HG03439 (cell line): ENCODE results near the gene RGS6.

Source experiments
- ATAC-seq: cut with Tn5 transposase; IDR thresholded peaks from one replicate; pipeline ENCODE4 v1.9.1; 2021; ENCODE audit warnings: mild to moderate bottlenecking, moderate library complexity; ENCODE audit not compliant: unreplicated experiment

The RGS6 gene

DNA sequence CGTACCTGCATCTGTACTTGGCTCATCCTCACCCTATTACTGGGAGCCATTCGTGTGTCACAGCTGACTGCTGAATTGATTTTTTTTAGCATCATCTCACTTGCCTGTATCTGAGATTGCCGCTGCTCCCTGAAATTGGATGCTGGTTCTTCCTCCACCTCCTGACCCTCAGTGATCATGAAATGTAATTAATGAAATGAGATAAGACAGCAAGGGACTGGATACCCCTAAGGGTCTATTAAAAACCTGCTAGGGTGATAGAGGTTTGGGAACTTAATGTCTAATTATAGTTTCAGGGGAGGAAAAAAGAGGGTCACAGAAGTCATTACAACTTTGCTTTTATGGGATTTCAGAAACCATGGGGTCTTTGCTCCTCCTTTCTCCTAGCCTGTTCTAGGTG lies 551.1 kb downstream of the RGS6 start:
- no peak for ATAC-seq

GRCh38 chr14:72485695-72486094 lies 553.5 kb downstream of the RGS6 start:
- ATAC-seq, result no peak

GRCh38 chr14:72488514-72488913 lies 556.3 kb downstream of the RGS6 start:
- no peak for ATAC-seq

GRCh38 chr14:72492196-72492595 lies 560.0 kb downstream of the RGS6 start:
- no peak for ATAC-seq

GRCh38 chr14:72495668-72496067 lies 563.4 kb downstream of the RGS6 start:
- ATAC-seq, result no peak

- ATAC-seq, result no peak
Observed at GRCh38 chr14:72498646-72499045, 566.4 kb downstream of the RGS6 start.

DNA sequence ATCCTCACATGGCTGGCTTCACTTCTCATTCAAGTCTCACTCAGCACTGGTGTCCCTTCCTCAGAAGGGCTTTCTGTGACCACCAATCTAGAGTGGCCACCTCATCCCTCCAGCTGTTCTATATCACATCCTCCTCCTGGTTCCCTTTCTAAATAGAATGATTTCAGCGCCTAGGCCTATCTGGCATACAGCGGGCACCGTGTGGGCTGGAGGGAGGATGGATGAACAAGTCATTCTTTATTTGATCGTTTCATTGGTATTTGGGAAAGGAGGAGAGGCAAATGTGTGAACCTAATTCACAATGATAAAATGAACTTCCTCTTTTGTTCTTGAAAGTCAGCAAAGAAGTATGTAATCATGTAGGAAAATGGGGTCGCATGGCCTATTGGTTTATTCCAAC lies 567.5 kb downstream of the RGS6 start:
- no peak for ATAC-seq

GRCh38 chr14:72500234-72500838 lies 568.1 kb downstream of the RGS6 start:
- ATAC-seq, result no peak

DNA sequence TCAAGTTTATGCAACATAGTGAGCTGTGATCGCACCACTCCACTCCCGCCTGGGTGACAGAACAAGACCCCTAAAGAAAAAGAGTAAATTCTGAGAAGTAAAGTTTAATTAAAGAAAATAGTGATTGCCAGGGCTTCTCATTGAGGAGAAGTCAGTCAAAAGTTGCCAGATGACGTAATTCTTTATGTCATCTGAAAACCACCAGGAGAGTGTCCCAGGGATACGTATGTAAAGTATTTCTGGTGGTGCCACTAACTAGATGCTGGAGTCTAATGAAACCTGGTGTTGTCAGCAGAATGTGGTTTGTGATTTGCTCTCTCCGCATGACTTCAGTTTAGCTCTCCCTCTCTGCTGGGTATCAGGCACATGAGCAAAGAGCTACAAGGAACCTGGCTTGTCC lies 569.2 kb downstream of the RGS6 start:
- ATAC-seq, result no peak

DNA sequence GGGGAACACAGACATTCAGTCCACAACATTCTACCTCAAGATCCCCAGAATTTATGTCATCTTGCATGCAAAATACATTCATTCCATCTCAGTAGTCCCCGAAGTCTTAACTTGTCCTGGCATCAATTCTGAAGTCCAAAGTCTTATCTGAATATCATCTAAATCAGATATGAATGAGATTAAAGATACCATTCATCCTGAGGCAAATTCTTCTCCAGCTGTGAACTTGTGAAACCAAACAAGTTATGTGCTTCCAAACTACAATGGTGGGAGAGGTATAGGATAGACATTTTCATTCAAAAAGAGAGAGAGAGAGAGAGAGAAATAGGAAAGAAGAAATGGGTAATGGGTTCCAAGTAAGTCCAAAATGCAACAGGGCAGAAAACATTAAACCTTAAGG lies 571.0 kb downstream of the RGS6 start:
- no peak for ATAC-seq

GRCh38 chr14:72503696-72504368 lies 571.6 kb downstream of the RGS6 start:
- no peak for ATAC-seq

DNA sequence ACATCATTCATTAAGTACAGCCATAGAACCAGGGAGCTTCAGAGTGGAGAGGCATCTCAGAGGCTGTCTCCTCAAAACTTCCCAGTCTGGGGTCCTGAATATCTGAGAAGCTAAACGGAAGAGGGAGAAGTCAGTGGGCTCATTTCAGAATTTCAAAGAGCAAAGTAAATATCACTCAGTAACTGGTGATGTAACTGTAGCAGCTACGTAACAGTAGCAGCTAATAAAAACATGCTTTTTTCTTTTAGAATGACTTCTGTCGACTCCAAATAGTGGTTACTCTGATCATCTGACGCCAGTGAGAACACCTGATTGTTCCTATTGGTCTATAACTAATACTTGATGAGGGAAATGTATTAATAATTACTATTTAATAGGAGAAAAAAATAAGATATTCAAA lies 578.3 kb downstream of the RGS6 start:
- ATAC-seq, result no peak

DNA sequence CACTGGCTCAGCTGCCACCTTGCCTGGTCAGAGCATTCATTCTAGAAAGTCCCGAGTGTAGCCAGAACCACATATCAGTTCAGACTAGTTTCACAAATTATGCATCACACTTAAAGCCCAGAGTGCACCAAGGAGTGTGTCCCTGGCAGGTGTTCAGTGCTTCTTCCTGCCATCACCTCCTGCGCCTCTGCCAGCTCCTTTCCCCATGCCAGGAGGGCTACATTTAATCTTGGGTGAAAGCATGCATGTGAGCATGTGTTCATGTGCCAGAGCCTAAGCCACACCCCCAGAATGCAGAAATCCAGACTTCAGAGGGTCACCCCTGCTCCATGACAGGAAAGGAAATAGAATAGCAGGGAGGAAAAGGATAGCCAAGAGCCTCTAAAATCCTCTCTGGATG lies 580.1 kb downstream of the RGS6 start:
- ATAC-seq, result no peak

DNA sequence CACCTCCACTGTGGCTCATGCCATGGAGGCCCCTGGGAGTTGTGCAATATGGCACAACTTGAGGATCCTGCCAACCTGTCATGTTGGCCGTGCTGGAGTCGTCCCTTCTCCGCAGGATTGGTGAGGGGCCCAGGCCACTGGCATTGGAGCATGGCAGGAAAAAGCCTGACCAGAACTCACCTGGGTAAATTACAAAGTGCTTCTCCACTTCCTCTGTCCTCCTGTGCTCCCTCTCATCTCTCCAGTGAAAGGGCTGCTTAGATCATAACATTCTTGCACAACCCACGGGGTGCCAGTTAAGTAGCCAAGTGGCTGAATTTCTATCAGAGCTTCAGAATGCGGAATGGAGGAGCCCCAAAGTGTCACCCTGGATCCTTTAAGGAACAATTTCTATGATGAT lies 580.7 kb downstream of the RGS6 start:
- ATAC-seq, result no peak

- no peak for ATAC-seq
Observed at GRCh38 chr14:72513346-72513745, 581.1 kb downstream of the RGS6 start.

- no peak for ATAC-seq
Observed at GRCh38 chr14:72513965-72514659, 581.9 kb downstream of the RGS6 start.

DNA sequence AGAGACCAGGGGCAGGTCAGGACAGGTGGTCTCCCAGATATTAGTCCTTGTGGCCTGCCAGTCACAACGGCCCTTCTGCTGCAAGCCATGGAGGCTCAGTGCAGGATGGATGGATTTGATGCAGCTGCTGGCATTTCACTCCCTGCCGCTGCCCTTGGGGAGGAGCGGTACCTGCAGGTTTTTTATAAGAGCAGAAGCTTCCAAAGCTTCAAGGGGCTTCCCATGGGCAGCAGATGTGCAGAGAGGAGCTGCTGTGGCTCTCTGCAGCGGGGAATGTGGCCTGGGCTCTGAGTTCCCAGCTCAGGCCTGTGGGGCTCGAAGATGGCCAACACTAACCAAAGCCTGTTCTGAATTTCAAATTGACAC lies 582.4 kb downstream of the RGS6 start:
- no peak for ATAC-seq

- no peak for ATAC-seq
Observed at GRCh38 chr14:72515779-72516770, 583.8 kb downstream of the RGS6 start.

- no peak for ATAC-seq
Observed at GRCh38 chr14:72516936-72517700, 584.9 kb downstream of the RGS6 start.

DNA sequence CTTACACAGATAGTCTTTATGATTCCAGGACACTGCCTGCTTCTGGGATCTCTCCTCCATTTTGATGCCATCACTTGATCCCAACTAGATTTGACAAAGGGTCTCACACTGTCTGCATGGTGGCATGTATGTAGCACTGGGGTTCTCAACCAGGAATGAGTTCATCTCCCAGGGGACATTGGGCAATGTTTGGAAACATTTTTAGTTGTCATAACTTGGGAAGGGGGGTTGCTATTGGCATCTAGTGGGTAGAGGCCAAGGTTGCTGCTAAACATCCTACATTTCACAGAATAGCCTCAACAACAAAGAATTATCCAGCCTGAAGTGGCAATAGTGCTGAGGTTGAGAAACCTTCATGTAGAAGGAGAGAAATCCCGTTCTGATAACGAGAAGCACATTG lies 585.5 kb downstream of the RGS6 start:
- no peak for ATAC-seq
